Breast epithelium (tissue), 3 donors: ENCODE measurements around the gene MDN1.

Experiments used
- CTCF ChIP-seq, 3 donors: fragments of 450-650 bp; IDR thresholded peaks; one replicate each; pipeline ENCODE4 v1.5.1; 2016 to 2017; ENCODE audit warnings: antibody characterized with exemption in 3 of 3, mild to moderate bottlenecking in 3 of 3, moderate library complexity in 3 of 3
- POLR2A ChIP-seq: fragments of 450-650 bp; IDR thresholded peaks from one replicate; pipeline ENCODE4 v1.6.1; 2016; ENCODE audit warnings: antibody characterized with exemption, mild to moderate bottlenecking, moderate library complexity
- POLR2AphosphoS5 ChIP-seq, 3 donors: sonication (generic); formaldehyde crosslinking; IDR thresholded peaks; one replicate each; pipeline ENCODE4 v1.6.1; 2017; ENCODE audit warnings: antibody characterized with exemption in 3 of 3

- TF ChIP-seq CTCF (IDR thresholded peaks at IDR 0.05) (no peak), POLR2A (no peak), POLR2AphosphoS5 (IDR thresholded peaks at IDR 0.05) (no peak)
These were observed 213.7 kb downstream of the MDN1 start for GRCh38 chr6:89605861-89606260.
